Measurements from ENCODE around the gene ARHGAP9.

Gene ARHGAP9

GRCh38 chr12:57455374-57456144 lies 24.1 kb downstream of the ARHGAP9 start (continued):
- TF ChIP-seq PRDM1 (tag by site-specific recombination; IDR thresholded peaks at IDR 0.05) (peak; percentile 57; the same call in 1 of the 2 replicates), KLF9 (tag by site-specific recombination; IDR thresholded peaks at IDR 0.05; ENCODE audit: low read depth) (peak; percentile 36; the same call in 1 of the 2 replicates), SCRT2 (tag by site-specific recombination; IDR thresholded peaks at IDR 0.05) (peak; percentile 100), ZNF776 (tag by site-specific recombination; IDR thresholded peaks at IDR 0.05; ENCODE audit: borderline replicate concordance) (no peak), ZNF202 (tag by site-specific recombination; IDR thresholded peaks at IDR 0.05; ENCODE audit: borderline replicate concordance) (no peak), ZNF146 (tag by site-specific recombination; IDR thresholded peaks at IDR 0.05) (no peak), BCL11B (tag by site-specific recombination; IDR thresholded peaks at IDR 0.05; ENCODE audit: low read depth) (no peak), ZSCAN18 (tag by site-specific recombination; IDR thresholded peaks at IDR 0.05) (peak; percentile 22; the same call in 1 of the 2 replicates), ZNF148 (tag by site-specific recombination; IDR thresholded peaks at IDR 0.05; ENCODE audit: borderline replicate concordance) (no peak), SCRT1 (tag by site-specific recombination; IDR thresholded peaks at IDR 0.05; ENCODE audit: borderline replicate concordance) (peak; percentile 98), KLF1 (tag by site-specific recombination; IDR thresholded peaks at IDR 0.05) (peak; percentile 35; the same call in 1 of the 2 replicates), SALL2 (tag by site-specific recombination; IDR thresholded peaks at IDR 0.05; ENCODE audit: borderline replicate concordance) (no peak), ZNF670 (tag by site-specific recombination; IDR thresholded peaks at IDR 0.05; ENCODE audit: low read depth) (no peak)

GRCh38 chr12:57454566-57455373 lies 24.9 kb downstream of the ARHGAP9 start, which contains the start of gene INHBE:
TSS of gene INHBE (plus strand) at chr12:57455307. CDS start at chr12:57455537, 230 bp downstream.
- Histone ChIP-seq H3K9me3 (ENCODE audit: control insufficient read depth, insufficient read depth, low read depth, low read length) (no peaks in the 10 kb centered on the region), H3K27ac (ENCODE audit: extremely low read depth, low read depth, low read length) (peak within 1 kb of the TSS; percentile 74; the same call in 1 of the 2 replicates), H3K36me3 (ENCODE audit: control insufficient read depth in 2 of 2, insufficient read depth in 1 of 2, low read length in 2 of 2) (no peaks in the 10 kb centered on the region), H3K4me3 (ENCODE audit: low read depth, low read length) (no peak within 1 kb of the TSS), H3K4me1 (ENCODE audit: control insufficient read depth, insufficient read depth, low read length) (peaks cover 7% of the 10 kb centered on the region; the same call in 1 of the 2 replicates)
- ChIA-PET CTCF (interaction anchor here (0.6 to 9.7 kb wide), 32 partner anchors 7 to 305 kb away, joined by 3 to 219 read pairs (median 6); partner anchors contain the start of genes INHBC and NXPH4), POLR2A (interaction anchor here (0.6 to 1.4 kb wide), 8 partner anchors 12 to 225 kb away, joined by 3 to 10 read pairs (median 4); partner anchors contain the start of gene SHMT2)
- TF ChIP-seq ZNF707 (tag by site-specific recombination; IDR thresholded peaks at IDR 0.05) (peak; percentile 45; the same call in 1 of the 2 replicates), BCL6B (tag by site-specific recombination; IDR thresholded peaks at IDR 0.05) (no peak), TSHZ1 (tag by site-specific recombination; IDR thresholded peaks at IDR 0.05; ENCODE audit: borderline replicate concordance) (no peak), ZNF211 (tag by site-specific recombination; IDR thresholded peaks at IDR 0.05; ENCODE audit: low read depth) (no peak), GLI2 (tag by site-specific recombination; IDR thresholded peaks at IDR 0.05; ENCODE audit: borderline replicate concordance, low read depth) (no peak), ZBTB10 (tag by site-specific recombination; IDR thresholded peaks at IDR 0.05) (peak; percentile 79; the same call in 1 of the 2 replicates)

All from HEK293 (cell line).